ENCODE results near the gene HSH2D. TPM values are rescaled to one million over a fixed set of nuclear protein-coding genes. Genes with fewer than 3 reads are reported as not detected.
"Not testable (repeated sequence)": the region's sequence is repeated elsewhere in the genome, so short reads cannot be mapped to it uniquely, and the experiment has no call there.

HSH2D gene
- total and polyA plus RNA-seq, 12 donors, result 0.21 to 4.7 (median 0.97) TPM; not detected in 1

GRCh38 chr19:16167055-16167454 is 23.6 kb downstream of the HSH2D start:
- TF ChIP-seq POLR2A (IDR thresholded peaks at IDR 0.05), result no peak
- no peak for TF ChIP-seq CTCF (IDR thresholded peaks at IDR 0.05)
- DNase-seq, result no peak
- H3K36me3 ChIP-seq (replicated peaks in 1 of 2), result no peaks in the 10 kb centered on the region
- intact Hi-C loops (cut with DNase I), result no loop called here
- H3K27ac ChIP-seq, result no peak overlapping the region
- H3K27me3 ChIP-seq, result no peaks in the 10 kb centered on the region
- H3K4me1 ChIP-seq (replicated peaks in 1 of 2), result no peaks in the 10 kb centered on the region
- H3K9me3 ChIP-seq (replicated peaks in 1 of 3), result no peaks in the 10 kb centered on the region
- no peak overlapping the region for H3K4me3 ChIP-seq
- 78 to 91% (median 86%) methylated on average over 5 of the region's 5 CpGs for WGBS, 4 donors

- intact Hi-C loops (cut with DNase I), result no loop called here
- 54 to 74% (median 65%) methylated on average over 2 of the region's 2 CpGs for WGBS, 4 donors
- Histone ChIP-seq H3K9me3 (replicated peaks in 1 of 3) (no peaks in the 10 kb centered on the region), H3K4me1 (replicated peaks in 1 of 2) (no peaks in the 10 kb centered on the region), H3K36me3 (replicated peaks in 1 of 2) (no peaks in the 10 kb centered on the region), H3K27me3 (no peaks in the 10 kb centered on the region), H3K27ac (no peak overlapping the region), H3K4me3 (no peak overlapping the region)
- TF ChIP-seq CTCF (IDR thresholded peaks at IDR 0.05), result no peak
- TF ChIP-seq POLR2A (IDR thresholded peaks at IDR 0.05), result no peak
- DNase-seq, result no peak
Measured at GRCh38 chr19:16168465-16169081, 25.1 kb downstream of the HSH2D start.

- WGBS, 4 donors, result 78 to 100% (median 86%) methylated on average over 1 of the region's 1 CpG
- TF ChIP-seq POLR2A (IDR thresholded peaks at IDR 0.05) (no peak), CTCF (IDR thresholded peaks at IDR 0.05) (no peak)
- H3K4me1 ChIP-seq (replicated peaks in 1 of 2), result no peaks in the 10 kb centered on the region
Measured at GRCh38 chr19:16170134-16170533, 26.6 kb downstream of the HSH2D start.

GRCh38 chr19:16175954-16176353 is 32.5 kb downstream of the HSH2D start:
- Histone ChIP-seq H3K9me3 (replicated peaks in 1 of 3) (no peaks in the 10 kb centered on the region), H3K4me3 (no peak overlapping the region), H3K36me3 (replicated peaks in 1 of 2) (no peaks in the 10 kb centered on the region), H3K27ac (no peak overlapping the region), H3K27me3 (no peaks in the 10 kb centered on the region), H3K4me1 (replicated peaks in 1 of 2) (no peaks in the 10 kb centered on the region)
- 61 to 74% (median 68%) methylated on average over 2 of the region's 2 CpGs for WGBS, 4 donors
- no peak for DNase-seq
- TF ChIP-seq POLR2A (IDR thresholded peaks at IDR 0.05) (no peak), CTCF (IDR thresholded peaks at IDR 0.05) (no peak)
- intact Hi-C loops (cut with DNase I), result no loop called here

More at GRCh38 chr19:16170134-16170533, 26.6 kb downstream of the HSH2D start:
- no peaks in the 10 kb centered on the region for H3K27me3 ChIP-seq
- intact Hi-C loops (cut with DNase I), result no loop called here
- no peak for DNase-seq
- no peaks in the 10 kb centered on the region for H3K9me3 ChIP-seq (replicated peaks in 1 of 3)
- H3K27ac ChIP-seq, result no peak overlapping the region
- no peak overlapping the region for H3K4me3 ChIP-seq
- no peaks in the 10 kb centered on the region for H3K36me3 ChIP-seq (replicated peaks in 1 of 2)

- H3K27ac ChIP-seq; H3K36me3 ChIP-seq (replicated peaks in 1 of 2); H3K4me3 ChIP-seq; H3K27me3 ChIP-seq; H3K9me3 ChIP-seq (replicated peaks in 1 of 3); DNase-seq; H3K4me1 ChIP-seq (replicated peaks in 1 of 2); intact Hi-C loops (cut with DNase I): not testable (repeated sequence)
- WGBS, 4 donors, result 85 to 88% (median 87%) methylated on average over 5 of the region's 5 CpGs
Measured at GRCh38 chr19:16178866-16179265, 35.4 kb downstream of the HSH2D start.
